Uterus (tissue), 4 donors: ENCODE data around the gene TBKBP1. TPM values are rescaled to one million over a fixed set of nuclear protein-coding genes. Genes with fewer than 3 reads are reported as not detected.

Experiments used
- DNase-seq, 2 donors: peaks; one replicate each; pipeline ENCODE4 v3.0.0-alpha.2; 2019 to 2020
- H3K27ac ChIP-seq, 2 donors: fragments of 200-600 bp; sonication (generic); 1 replicate in 1 of 2; 2 replicates in 1 of 2; pipeline ENCODE4 v1.5.1; 2016 to 2018
- H3K27me3 ChIP-seq, 2 donors: fragments of 200-600 bp; sonication (generic); one replicate each; pipeline ENCODE4 v1.5.1; 2018 to 2019; ENCODE audit warnings: control low read depth in 1 of 2
- H3K36me3 ChIP-seq, 2 donors: fragments of 200-600 bp; sonication (generic); one replicate each; pipeline ENCODE4 v1.5.1; 2019; ENCODE audit warnings: control low read depth in 1 of 2
- H3K4me1 ChIP-seq, 2 donors: fragments of 200-600 bp; sonication (generic); one replicate each; pipeline ENCODE4 v1.5.1; 2018 to 2019; ENCODE audit warnings: control low read depth in 1 of 2
- H3K4me3 ChIP-seq, 2 donors: fragments of 200-600 bp; sonication (generic); 1 replicate in 1 of 2; 2 replicates in 1 of 2; pipeline ENCODE4 v1.5.1; 2018 to 2019; ENCODE audit warnings: mild to moderate bottlenecking in 1 of 2
- H3K9me3 ChIP-seq, 2 donors: fragments of 200-600 bp; sonication (generic); one replicate each; pipeline ENCODE4 v1.5.1; 2019; ENCODE audit warnings: control low read depth in 1 of 2
- CTCF ChIP-seq, 4 experiments: fragments of 200-600 bp in 2 of 4; fragments of 450-650 bp in 2 of 4; sonication (generic) in 2 of 4; IDR thresholded peaks; one replicate each; pipeline ENCODE4 v1.5.1; 2016 to 2019; ENCODE audit warnings: antibody characterized with exemption in 4 of 4, mild to moderate bottlenecking in 2 of 4, moderate library complexity in 1 of 4
- POLR2A ChIP-seq, 2 donors: fragments of 450-650 bp; IDR thresholded peaks; one replicate each; pipeline ENCODE4 v1.6.1; 2016; ENCODE audit warnings: antibody characterized with exemption in 2 of 2, mild to moderate bottlenecking in 1 of 2, moderate library complexity in 1 of 2
- intact Hi-C: fragments of 100-400 bp; cut with DNase I; formaldehyde crosslinking; loops from one replicate; pipeline ENCODE4 v1.15.1; 2023; ENCODE audit warnings: low total_unique reads
- total RNA-seq, 4 donors: library from RNA; depleted of rRNA in 3 of 4; stranded (reverse); fragments of >200 nt in 3 of 4; gene quantifications; one replicate each; pipeline versions ENCODE4 v1.1.0 to v1.2.4, GENCODE V29; 2014 to 2023
- donor health status: DM: yes; HTN: yes; CAD: no.

Gene TBKBP1
- total RNA-seq, 4 donors from 2014 or later: 2.6 to 24.8 (median 10.7) TPM

- no peak overlapping the region for H3K27ac ChIP-seq
- H3K4me3 ChIP-seq: no peak overlapping the region
- intact Hi-C loops: no loop called here
- no peaks in the 10 kb centered on the region for H3K36me3 ChIP-seq
- H3K9me3 ChIP-seq: no peaks in the 10 kb centered on the region
- no peak for DNase-seq
- H3K4me1 ChIP-seq: no peaks in the 10 kb centered on the region
- TF ChIP-seq POLR2A (IDR thresholded peaks at IDR 0.05) (no peak), CTCF (IDR thresholded peaks at IDR 0.05) (no peak)
- no peaks in the 10 kb centered on the region for H3K27me3 ChIP-seq
These were observed 18.5 kb downstream of the TBKBP1 start for GRCh38 chr17:47712330-47713023.

GRCh38 chr17:47713980-47714700 is 20.2 kb downstream of the TBKBP1 start:
- DNase-seq: no peak
- Histone ChIP-seq H3K4me1 (no peaks in the 10 kb centered on the region), H3K27ac (no peak overlapping the region), H3K4me3 (no peak overlapping the region), H3K9me3 (no peaks in the 10 kb centered on the region), H3K27me3 (no peaks in the 10 kb centered on the region), H3K36me3 (no peaks in the 10 kb centered on the region)
- TF ChIP-seq POLR2A (IDR thresholded peaks at IDR 0.05) (no peak), CTCF (IDR thresholded peaks at IDR 0.05) (no peak)
- intact Hi-C loops: no loop called here

- Histone ChIP-seq H3K4me1 (no peaks in the 10 kb centered on the region), H3K4me3 (no peak overlapping the region), H3K27ac (no peak overlapping the region), H3K36me3 (no peaks in the 10 kb centered on the region), H3K27me3 (no peaks in the 10 kb centered on the region), H3K9me3 (no peaks in the 10 kb centered on the region)
- intact Hi-C loops: no loop called here
- TF ChIP-seq POLR2A (IDR thresholded peaks at IDR 0.05): no peak
- TF ChIP-seq CTCF (IDR thresholded peaks at IDR 0.05): no peak
- no peak for DNase-seq
These were observed 20.9 kb downstream of the TBKBP1 start for GRCh38 chr17:47714773-47715396.

- no peaks in the 10 kb centered on the region for H3K36me3 ChIP-seq
- TF ChIP-seq POLR2A (IDR thresholded peaks at IDR 0.05) (no peak), CTCF (IDR thresholded peaks at IDR 0.05) (no peak)
- intact Hi-C loops: no loop called here
- H3K4me3 ChIP-seq: no peak overlapping the region
- peaks cover 3 to 5% of the 10 kb centered on the region in 2 donors for H3K27me3 ChIP-seq
- H3K9me3 ChIP-seq: no peaks in the 10 kb centered on the region
- H3K4me1 ChIP-seq: no peaks in the 10 kb centered on the region
- no peak overlapping the region for H3K27ac ChIP-seq
- no peak for DNase-seq
These were observed 21.8 kb downstream of the TBKBP1 start for GRCh38 chr17:47715669-47716325.
